Middle frontal gyrus (tissue), 1 donor: ENCODE results near the gene NAA16.
"Not testable (repeated sequence)": the region's sequence is repeated elsewhere in the genome, so short reads cannot be mapped to it uniquely, and the experiment has no call there.

ENCODE experiments used
- DNase-seq: peaks from one replicate; pipeline ENCODE4 v3.0.0-alpha.2; 2015; ENCODE audit warnings: low spot score; ENCODE audit errors: extremely low spot score

Gene NAA16

DNA sequence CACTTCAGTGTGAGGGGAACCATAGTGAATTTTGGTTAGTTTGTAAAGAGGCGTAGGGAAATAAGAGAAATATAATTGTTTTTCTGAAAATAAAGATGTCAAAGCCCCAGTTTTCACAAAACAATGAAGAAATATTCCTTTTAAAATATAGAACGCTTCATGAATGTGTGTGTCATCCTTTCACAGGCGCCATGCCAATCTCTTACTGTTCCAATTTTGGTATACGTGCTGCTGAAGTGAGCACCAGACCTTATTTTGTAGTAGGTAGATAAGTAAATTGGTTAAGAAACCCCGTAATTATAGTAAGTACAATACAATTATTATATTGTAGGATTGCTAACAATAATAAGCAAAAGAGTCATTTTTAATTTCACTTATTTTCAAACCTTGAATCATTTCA lies 43.3 kb downstream of the NAA16 start:
- DNase-seq: no peak

DNA sequence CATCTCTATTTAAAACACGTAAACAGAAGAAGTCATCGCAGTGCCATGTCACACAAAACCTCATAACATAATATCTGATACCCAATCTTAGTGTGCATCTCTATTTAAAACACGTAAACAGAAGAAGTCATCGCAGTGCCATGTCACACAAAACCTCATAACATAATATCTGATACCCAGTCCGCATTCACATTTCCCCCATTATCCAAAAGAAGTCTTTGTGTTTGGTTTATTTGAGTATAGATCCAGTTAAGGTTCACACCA lies 45.2 kb downstream of the NAA16 start:
- DNase-seq: not testable (repeated sequence)

DNA sequence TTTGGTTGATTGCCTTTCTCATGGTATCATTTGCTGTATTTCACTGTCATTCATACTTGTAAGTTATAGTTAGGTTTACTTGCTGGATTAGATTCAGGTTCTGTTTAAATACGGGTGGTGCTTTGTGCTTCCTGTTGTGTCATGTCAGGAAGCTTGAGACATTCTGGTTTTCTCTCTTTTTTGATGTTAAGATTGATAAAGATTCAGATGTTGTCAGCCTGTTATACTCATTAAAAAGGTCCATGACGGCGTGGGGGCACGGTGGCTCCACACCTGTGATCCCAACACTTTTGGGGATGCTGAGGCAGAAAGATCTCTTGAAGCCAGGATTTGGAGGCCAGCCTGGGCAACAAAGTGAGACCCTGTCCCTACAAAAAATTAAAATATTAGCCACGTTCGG lies 45.7 kb downstream of the NAA16 start:
- no peak for DNase-seq

DNA sequence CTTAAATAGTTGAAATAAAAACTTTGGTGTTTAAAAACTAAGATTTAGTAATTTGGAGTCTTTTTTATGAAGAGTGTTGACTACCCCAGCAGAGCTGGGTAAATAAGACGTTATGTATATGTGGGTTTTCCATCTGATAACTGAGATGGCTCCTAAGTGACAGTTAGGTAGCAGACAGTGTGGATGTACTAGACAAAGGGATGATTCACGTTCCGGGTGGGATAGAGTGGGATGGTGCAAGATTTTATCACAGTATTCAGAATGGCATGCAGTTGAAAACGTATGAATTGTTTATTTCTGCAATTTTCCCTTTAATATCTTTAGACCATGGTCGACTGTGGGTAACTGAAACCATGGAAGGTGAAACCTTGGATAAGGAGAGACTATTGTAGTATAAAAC lies 50.4 kb downstream of the NAA16 start:
- no peak for DNase-seq

DNA sequence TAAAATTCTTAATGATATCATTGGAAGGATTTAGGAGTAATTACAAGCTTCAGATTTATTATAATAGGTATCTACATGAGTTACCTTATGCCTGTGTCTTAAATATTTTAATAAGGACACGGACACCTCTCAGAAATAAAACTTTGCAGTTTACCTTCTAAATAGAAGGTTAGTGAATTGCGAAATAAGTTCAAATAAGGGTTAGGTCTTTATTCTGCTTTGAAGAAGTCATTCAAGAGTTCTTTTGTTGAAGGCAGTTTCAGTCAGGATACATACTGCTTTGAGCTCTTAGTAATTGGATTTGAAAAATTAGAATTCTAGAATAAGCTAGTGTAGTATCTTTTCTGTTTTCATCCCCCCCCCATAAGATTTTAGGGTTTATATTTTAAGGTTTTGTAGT lies 53.0 kb downstream of the NAA16 start:
- DNase-seq: no peak

DNA sequence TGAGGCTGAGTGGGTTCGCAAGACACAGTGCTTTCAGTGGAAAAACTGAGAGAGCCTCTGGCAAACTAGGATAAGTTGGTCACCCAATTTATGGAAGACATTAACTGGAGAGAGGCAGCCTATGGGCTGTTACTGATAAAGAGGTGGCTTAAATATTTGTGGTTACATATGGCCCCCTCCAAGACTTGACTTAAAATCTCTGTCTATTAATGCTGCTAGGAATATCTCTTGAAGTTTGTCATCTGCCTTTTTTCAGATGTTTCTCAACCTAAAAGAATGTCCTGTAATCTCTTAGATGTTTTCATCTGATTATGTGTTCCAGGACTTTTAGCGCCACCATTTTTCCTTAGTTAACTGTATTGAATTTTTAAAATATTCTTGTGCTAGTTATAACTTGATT lies 54.6 kb downstream of the NAA16 start:
- no peak for DNase-seq

DNA sequence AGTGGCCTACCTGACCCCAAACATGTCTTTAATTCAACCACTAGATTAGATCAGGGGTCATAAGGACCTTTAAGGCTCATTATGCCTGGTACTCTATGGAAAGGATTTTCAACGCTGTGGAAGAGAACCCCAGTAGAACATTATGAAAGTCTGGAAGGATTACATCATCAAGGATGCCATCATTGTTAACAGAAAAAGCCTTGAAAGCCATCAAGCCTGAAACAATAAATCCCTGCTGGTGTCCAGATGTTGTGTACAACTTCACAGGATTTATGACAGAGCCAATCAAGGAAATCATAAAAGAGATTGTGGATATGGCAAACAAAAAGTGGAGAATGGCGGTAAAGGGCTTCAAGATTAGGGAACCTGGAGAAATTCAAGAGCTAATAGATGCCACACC lies 59.7 kb downstream of the NAA16 start:
- no peak for DNase-seq

DNA sequence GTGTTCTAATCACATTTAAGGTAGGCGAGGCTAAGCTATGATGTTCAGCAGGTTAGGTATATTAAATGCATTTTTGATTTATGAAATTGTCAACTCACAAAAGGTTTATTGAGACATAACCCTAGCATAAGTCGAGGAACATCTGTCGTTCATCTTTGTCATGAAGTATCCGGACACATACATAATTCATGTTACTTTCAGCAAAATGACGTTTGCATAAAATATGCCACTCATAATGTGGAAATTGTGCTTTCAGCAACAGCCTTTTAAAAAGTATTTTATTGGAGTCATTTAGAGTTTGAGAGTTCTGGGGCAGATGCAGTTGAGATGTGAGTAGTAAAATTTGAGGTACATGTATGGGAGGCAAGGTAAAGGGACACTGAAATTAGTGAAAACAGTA lies 66.4 kb downstream of the NAA16 start:
- DNase-seq: no peak

DNA sequence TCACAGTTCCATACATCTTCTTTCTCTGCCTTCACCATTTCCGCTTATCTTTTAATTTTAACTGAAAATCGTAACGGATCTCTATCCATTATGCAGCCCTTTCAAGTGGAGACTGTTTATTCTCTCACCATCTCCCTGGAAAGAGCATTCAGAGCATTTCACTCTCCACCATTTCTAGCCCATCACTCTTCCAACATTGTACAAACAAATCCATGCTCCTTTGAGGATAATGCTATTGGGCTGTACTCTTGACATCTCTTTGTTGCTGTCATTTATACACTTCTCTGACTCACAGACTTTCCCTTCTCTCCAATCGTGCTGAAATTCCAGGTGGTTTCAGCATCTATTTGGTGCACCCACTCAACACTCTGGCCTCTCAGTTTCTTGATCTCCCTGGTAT lies 71.4 kb downstream of the NAA16 start:
- DNase-seq: no peak

DNA sequence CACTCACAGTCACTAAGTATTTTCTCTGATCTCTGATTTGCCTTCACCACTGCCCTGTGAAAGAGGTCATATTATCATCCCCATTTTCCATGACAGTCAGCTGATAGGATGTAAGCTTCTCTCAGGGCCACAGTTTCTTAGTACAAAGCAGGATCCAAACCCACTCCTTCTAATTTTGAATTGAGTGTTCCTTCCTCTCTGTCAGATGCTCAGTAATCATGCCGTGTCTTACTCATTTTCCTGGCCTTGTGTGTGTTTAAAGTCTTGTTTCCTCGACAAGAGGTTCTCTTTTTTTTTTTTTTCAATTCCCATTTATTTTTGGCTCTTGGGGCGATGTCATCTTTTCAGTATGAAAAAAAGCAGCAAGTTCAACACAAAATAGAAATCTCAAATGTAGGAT lies 72.3 kb downstream of the NAA16 start:
- DNase-seq: no peak

DNA sequence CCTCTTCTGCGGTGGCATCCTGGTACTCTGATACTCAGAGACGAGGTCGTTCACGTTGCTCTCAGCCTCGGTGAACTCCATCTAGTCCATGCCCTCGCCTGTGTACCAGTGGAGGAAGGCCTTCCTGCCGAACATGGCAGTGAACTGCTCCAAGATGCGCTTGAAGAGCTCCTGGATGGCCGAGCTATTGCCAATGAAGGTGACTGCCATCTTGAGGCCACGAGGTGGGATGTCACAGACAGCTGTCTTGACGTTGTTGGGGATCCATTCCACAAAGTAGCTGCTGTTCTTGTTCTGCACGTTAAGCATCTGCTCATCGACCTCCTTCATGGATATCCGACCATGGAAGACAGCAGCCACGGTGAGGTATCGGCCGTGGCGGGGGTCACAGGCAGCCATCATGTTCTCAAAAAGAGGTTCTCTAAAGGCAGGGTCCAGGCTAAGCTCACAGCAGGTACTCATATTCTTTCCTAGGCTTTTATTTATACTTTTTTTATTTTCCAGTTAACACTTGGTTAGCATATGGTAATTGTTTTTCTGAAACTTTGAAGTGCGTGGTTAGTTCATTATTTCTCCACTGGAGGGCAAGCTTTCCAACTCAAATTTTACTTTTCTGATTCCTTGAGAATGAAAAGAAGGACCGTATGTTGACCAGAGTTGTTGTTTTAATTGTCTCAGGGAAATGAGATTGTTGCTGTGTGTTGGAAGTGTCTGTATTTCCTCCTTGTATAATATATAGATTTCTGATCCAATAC lies 73.9 kb downstream of the NAA16 start:
- no peak for DNase-seq

DNA sequence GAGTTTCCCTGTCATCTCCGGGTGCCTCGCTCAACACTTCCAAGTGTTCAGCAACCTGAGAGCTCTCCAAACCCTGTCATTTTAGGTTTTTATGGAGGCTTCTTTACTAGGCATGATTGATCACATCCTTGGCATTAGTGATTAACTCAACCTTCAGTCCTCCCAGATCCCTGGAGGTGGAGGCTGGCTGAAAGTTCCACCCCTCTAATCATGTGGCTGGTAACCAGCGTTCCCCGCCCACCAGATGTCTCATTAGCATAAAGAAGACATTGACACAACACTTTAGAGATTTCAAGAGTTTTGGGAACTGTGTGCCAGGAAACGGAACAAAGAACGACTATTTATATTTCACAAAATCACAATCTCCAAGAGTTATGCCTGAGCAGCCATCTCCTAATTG lies 75.1 kb downstream of the NAA16 start:
- DNase-seq: no peak

DNA sequence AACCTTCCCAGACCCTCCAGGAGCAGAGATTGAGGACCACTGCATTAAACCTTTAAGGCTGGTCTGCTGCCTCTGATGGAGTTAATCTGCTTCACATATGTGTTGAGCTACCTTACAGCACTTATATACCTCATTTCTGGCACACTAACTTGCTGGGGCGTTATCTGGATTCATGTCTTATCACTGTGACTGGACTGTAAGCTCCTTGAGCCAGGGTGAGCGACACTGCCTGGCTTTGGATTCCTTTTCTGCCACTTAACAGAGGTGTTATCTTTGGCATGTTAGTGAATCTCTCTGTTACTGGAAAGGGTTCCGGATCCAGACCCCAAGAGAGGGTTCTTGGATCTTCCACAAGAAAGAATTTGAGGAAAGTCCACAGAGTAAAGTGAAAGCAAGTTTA lies 76.5 kb downstream of the NAA16 start:
- DNase-seq: no peak

DNA sequence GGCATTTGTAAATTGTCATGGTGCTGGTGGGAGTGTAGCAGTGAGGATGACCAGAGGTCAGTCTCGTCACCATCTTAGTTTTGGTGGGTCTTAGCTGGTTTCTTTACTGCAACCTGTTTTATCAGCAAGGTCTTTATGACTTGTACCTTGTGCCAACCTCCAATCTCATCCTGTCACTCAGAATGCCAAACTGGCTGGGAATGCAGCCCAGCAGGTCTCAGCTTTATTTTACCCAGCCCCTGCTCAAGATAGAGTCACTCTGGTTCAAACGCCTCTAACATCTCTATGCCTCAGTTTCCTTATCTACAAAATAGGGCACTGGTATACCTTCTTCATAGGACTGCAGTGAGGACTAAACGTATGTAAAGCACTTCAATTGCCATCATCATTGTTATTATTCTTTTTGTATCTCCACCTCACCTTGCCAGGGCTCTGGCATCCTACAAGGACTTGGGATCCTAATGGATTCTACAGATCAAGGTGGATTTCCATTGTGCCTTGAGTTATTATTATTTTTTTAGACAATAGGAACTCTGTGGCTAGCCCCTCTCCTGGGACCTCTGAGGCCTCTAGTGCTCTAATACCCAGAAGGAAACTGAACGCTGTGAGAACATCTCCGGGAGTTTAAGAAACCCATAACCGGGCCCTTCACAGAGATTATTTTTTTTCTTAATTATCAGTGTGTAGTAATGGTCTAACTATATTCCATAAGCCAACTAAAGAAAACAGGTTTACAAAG lies 77.2 kb downstream of the NAA16 start:
- DNase-seq: no peak

DNA sequence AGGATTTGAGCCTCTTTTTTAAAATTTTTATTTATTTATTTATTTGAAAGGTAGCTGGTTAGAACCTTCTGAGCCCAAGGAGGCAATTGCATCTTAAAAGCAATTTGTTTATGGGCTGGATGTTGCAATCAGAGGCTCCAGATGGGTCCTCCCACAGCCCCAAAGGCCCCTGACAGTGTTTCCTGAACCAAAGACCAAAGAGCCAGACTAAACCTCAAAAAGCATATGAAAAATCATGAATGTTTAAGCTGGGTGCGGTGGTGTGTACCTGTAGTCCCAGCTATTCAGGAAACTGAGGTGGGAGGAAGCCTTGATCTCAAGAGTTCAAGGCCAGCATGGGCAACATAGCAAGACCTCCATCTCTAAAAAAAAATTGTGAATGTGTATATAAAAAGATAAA lies 78.5 kb downstream of the NAA16 start:
- DNase-seq: no peak

DNA sequence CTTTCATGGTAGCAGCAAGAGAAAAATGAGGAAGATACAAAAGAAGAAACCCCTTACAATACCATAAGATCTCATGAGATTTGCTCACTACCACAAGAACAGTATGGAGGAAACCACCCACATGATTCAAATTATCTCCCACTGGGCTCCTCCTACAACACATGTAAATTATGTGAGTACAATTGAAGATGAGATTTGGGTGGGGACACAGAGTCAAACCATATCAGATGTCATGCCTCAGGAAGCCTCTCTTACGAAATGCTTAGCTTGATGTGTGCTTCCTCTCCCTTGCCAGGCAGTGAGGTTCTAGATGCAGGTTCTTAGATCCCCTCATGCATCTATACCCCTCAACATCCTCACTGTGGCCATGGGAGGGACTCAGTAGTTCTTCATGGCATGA lies 83.1 kb downstream of the NAA16 start:
- no peak for DNase-seq

DNA sequence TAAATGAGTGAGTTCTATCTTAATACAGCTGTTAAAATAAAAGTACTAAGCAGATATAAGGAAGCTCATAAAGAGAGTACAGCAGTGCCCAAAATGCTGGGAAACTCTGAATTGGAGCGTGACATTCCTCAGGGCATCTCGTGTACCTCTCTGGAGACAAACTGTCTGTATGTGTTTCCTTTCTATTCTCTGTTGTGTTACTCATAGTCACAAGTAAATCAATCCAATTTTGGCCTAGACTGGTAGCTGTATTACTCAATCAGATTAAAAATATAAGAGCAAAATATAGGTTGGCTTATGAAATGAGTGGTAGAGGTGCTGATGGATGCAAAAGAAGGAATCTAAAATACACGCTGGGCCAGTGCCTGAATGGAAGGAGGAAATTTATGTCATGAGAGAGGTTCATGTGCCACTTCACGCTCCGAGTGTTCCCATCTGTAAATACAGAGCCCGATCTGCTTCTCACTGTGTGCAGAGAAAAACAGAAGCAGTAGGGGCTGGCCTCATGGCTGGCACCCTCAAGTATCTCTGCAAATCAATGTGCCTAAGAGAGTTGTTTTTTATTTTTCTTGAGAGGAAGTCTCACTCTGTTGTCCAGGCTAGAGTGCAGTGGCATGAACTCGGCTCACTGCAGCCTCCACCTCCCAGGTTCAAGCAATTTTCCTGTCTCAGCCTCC lies 87.6 kb downstream of the NAA16 start:
- DNase-seq: no peak

DNA sequence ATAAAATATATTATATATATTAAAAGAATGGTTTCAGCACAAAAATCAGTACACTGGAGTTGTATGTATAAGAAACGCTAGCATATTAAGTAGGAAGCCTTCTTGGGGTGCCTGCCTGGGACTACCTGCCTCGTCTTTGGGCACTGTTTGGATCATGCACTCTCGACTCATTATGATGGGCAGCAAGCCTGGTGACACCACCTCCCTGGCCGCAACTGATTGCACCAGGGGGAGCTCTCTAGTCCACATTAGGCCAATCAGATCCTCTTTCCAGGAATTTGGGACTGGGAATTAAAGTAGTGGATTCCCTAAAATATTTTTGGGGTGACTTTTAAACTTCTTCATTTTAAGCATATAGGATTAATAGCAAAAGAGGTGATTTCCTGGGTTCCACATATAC lies 90.3 kb downstream of the NAA16 start:
- no peak for DNase-seq

DNA sequence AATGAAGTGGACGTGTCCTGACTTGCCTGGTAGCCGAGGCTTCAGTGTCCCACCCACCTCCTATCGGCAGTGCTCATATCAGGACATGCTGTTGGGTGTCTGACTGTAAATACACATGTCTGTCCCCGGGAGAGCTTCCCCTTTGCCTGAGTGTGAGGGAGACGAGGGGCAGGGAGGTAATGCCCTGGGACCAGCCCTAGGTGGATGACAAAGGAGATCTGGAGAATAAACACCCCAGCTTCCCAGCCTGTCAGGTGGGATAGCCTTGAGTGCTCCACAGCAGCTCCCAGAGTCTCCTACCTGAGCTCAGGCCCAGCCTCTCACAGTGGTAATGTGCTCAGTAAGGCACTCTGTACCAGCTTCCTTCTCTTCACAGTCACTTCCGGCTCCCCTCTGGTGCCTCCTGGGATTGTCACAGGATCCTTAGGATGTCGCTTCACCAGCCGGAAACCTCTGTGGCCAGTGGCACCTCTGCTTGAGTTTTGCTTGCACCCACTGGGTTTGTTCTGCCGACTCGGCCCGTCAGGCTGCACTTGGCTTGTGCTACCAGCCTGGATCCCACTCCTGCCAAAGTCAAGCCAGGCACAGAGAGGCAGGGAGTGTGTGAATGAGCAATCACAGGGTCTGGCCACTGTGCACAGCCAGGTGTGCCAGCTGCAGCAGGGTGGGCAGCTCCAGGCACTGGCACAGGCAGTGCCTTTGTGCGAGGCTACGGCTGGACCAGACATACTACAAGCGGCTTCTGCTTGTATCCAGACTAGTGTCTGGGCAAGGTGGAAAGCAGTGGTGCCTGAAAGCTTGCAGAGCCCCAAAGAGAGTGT lies 91.8 kb downstream of the NAA16 start:
- no peak for DNase-seq

DNA sequence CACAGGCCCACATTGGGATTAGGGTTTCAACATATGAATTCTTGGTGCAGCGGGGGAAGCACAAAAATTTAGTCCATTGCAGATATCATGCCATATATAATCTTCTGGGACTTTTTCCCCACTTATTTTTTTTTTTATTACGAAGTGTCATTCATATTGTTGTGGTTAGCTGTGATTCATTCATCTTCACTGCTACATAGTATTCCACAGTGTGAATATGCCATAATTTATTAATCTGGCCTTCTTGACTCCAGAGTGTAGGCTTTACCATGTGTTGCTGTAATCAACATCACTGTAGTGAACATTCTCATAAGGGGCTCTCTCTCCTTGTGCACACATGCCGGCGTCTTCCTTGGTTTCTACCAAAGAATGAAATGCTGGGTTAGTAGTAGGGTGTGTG lies 92.9 kb downstream of the NAA16 start:
- no peak for DNase-seq

DNA sequence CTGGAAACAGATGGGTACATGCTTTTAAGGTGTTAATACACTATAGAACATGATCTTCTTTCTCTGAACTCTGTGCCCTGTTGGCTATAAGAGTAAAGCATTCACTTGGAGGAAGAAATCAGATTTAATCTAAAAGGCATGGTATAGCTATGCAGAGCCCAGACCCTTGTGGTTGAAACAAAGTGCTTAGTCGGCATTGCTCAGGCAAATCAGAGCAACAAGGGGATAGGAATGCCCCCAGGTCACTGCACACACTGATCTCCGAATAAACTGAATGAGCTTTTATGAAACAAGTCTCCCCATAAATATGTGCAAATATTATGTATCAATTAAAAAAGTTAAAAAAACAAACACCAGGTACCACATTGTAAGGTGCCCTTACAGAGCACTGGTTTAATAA lies 94.3 kb downstream of the NAA16 start:
- no peak for DNase-seq

DNA sequence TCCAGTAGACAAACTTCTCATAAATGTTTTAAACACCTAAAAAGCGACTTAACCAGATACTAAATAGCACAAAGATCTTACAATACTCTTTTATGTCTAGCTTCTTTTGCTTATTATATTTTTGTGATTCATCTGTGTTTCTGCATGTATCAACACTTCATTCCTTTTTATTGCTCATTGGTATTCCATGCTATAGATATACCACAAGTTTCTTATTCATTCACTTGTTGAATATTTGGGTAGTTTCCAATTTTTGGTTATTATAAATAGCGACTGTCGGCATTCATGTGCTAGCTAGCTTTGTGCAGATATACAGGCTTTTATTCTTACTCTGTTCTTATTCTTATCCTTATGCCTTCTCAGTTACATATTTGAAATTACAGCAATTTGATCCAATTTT lies 96.3 kb downstream of the NAA16 start:
- no peak for DNase-seq
